Measurements from ENCODE around the gene PRPS1L1.

PRPS1L1 gene

GRCh38 chr7:18027628-18028027 is at the start of gene PRPS1L1:
Gene PRPS1L1 (minus strand): TSS chr7:18027846.
- DNase-seq, result no peak

GRCh38 chr7:18076461-18076860 is 48.8 kb upstream of the PRPS1L1 start:
- no peak for DNase-seq

- DNase-seq, result no peak
Measured at GRCh38 chr7:18068745-18069144, 41.1 kb upstream of the PRPS1L1 start.

GRCh38 chr7:18064242-18064838 is 36.7 kb upstream of the PRPS1L1 start:
- no peak for DNase-seq

GRCh38 chr7:18063149-18063901 is 35.7 kb upstream of the PRPS1L1 start:
- no peak for DNase-seq

- no peak for DNase-seq
Measured at GRCh38 chr7:18059171-18059570, 31.5 kb upstream of the PRPS1L1 start.

- DNase-seq, result no peak
Measured at GRCh38 chr7:18053941-18054340, 26.3 kb upstream of the PRPS1L1 start.

- no peak for DNase-seq
Measured at GRCh38 chr7:18053177-18053928, 25.7 kb upstream of the PRPS1L1 start.

GRCh38 chr7:18049262-18049661 is 21.6 kb upstream of the PRPS1L1 start:
- DNase-seq, result no peak

- DNase-seq, result no peak
Measured at GRCh38 chr7:18046601-18047000, 19.0 kb upstream of the PRPS1L1 start.

GRCh38 chr7:18045171-18045570 is 17.5 kb upstream of the PRPS1L1 start:
- DNase-seq, result no peak

- DNase-seq, result no peak
Measured at GRCh38 chr7:18041191-18041590, 13.5 kb upstream of the PRPS1L1 start.

GRCh38 chr7:18040196-18040595 is 12.6 kb upstream of the PRPS1L1 start:
- no peak for DNase-seq

- no peak for DNase-seq
Measured at GRCh38 chr7:18038382-18038781, 10.7 kb upstream of the PRPS1L1 start.

- DNase-seq, result no peak
Measured at GRCh38 chr7:18037609-18038008, 10.0 kb upstream of the PRPS1L1 start.

- DNase-seq, result no peak
Measured at GRCh38 chr7:18036783-18037182, 9.1 kb upstream of the PRPS1L1 start.

- DNase-seq, result no peak
Measured at GRCh38 chr7:18030758-18031157, 3.1 kb upstream of the PRPS1L1 start.

GRCh38 chr7:18020138-18020715 is 7.4 kb downstream of the PRPS1L1 start:
- no peak for DNase-seq

- DNase-seq, result no peak
Measured at GRCh38 chr7:18019555-18019954, 8.1 kb downstream of the PRPS1L1 start.

- DNase-seq, result no peak
Measured at GRCh38 chr7:18018296-18019215, 9.1 kb downstream of the PRPS1L1 start.

GRCh38 chr7:18016547-18017444 is 10.8 kb downstream of the PRPS1L1 start:
- DNase-seq, result no peak

All from retina (tissue), 1 donor.